Body of pancreas (tissue), 4 donors: ENCODE data around the gene ARAP1.

Experiments used
- POLR2A ChIP-seq, 3 donors: fragments of 450-650 bp; IDR thresholded peaks; one replicate each; pipeline ENCODE4 v1.6.1; 2016; ENCODE audit warnings: antibody characterized with exemption in 3 of 3, mild to moderate bottlenecking in 2 of 3
- TF ChIP-seq, protein P1 (sequence below), 7 experiments: fragments of 450-650 bp in 4 of 7; fragments of 200-600 bp in 3 of 7; sonication (generic) in 3 of 7; IDR thresholded peaks; one replicate each; pipeline ENCODE4 v1.5.1; 2016 to 2019; ENCODE audit warnings: antibody characterized with exemption in 7 of 7

DNA sequence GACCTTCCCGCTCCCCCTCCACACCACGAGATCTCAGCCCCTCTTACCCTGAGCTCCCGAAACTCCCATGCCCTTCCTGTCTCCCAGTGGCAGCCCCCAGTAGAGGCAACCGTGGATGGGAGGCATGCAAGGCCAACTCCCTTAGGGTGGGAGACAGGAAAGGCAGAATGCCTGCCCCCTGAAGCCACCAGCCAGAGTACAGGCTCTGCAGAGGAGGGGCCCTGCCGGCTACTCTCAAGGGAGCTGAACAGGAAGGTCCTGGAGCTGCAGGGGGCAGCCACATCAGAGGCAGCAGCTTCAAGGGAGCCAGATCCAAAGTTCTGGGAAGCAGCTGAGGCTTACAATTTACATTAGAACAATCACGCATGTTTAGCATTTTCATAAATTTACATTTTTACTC lies 116.3 kb downstream of the ARAP1 start:
- TF ChIP-seq, protein P1, sequence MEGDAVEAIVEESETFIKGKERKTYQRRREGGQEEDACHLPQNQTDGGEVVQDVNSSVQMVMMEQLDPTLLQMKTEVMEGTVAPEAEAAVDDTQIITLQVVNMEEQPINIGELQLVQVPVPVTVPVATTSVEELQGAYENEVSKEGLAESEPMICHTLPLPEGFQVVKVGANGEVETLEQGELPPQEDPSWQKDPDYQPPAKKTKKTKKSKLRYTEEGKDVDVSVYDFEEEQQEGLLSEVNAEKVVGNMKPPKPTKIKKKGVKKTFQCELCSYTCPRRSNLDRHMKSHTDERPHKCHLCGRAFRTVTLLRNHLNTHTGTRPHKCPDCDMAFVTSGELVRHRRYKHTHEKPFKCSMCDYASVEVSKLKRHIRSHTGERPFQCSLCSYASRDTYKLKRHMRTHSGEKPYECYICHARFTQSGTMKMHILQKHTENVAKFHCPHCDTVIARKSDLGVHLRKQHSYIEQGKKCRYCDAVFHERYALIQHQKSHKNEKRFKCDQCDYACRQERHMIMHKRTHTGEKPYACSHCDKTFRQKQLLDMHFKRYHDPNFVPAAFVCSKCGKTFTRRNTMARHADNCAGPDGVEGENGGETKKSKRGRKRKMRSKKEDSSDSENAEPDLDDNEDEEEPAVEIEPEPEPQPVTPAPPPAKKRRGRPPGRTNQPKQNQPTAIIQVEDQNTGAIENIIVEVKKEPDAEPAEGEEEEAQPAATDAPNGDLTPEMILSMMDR (IDR thresholded peaks at IDR 0.05) = no peak
- no peak for TF ChIP-seq POLR2A (IDR thresholded peaks at IDR 0.05)
